Stimulated activated memory B cell treated with anti-CD40 and anti-IgM and Interleukin-4, amounts not matched to agents 10 μg/mL and 1 μg/mL and 100 μg/mL, for 72 hours (primary cell): ENCODE measurements around the gene UNC119B.

ENCODE experiments used
- ATAC-seq: fragments of 150-1000 bp; cut with Tn5 transposase; 2 replicates; pipeline ENCODE4 v1.10.0; 2021
- H3K27ac Mint-ChIP-seq: one replicate; pipeline ENCODE4 v1.8.0; 2022; ENCODE audit warnings: mild to moderate bottlenecking, mixed read lengths
- H3K27me3 Mint-ChIP-seq: one replicate; pipeline ENCODE4 v1.8.0; 2022; ENCODE audit warnings: mixed read lengths
- H3K36me3 Mint-ChIP-seq: one replicate; pipeline ENCODE4 v1.8.0; 2022; ENCODE audit warnings: mixed read lengths
- H3K4me1 Mint-ChIP-seq: one replicate; pipeline ENCODE4 v1.8.0; 2022; ENCODE audit warnings: mixed read lengths
- H3K4me3 Mint-ChIP-seq: one replicate; pipeline ENCODE4 v1.8.0; 2022; ENCODE audit warnings: mild to moderate bottlenecking, moderate library complexity, mixed read lengths
- H3K9me3 Mint-ChIP-seq: one replicate; pipeline ENCODE4 v1.8.0; 2022; ENCODE audit warnings: mixed read lengths

The UNC119B gene

GRCh38 chr12:120700886-120701285 is 9.4 kb upstream of the UNC119B start:
- Mint-ChIP-seq H3K4me3 (no peak overlapping the region), H3K27me3 (no peaks in the 10 kb centered on the region), H3K36me3 (peaks cover 62% of the 10 kb centered on the region), H3K9me3 (no peaks in the 10 kb centered on the region), H3K27ac (no peak overlapping the region), H3K4me1 (peaks cover 6% of the 10 kb centered on the region)
- ATAC-seq, result no peak

- Mint-ChIP-seq H3K36me3 (peaks cover 44% of the 10 kb centered on the region), H3K4me1 (peaks cover 6% of the 10 kb centered on the region), H3K27me3 (no peaks in the 10 kb centered on the region), H3K27ac (no peak overlapping the region), H3K9me3 (no peaks in the 10 kb centered on the region), H3K4me3 (no peak overlapping the region)
- ATAC-seq, result no peak
Measured at GRCh38 chr12:120702637-120703036, 7.6 kb upstream of the UNC119B start.

GRCh38 chr12:120703311-120703942 is 6.8 kb upstream of the UNC119B start:
- no peak overlapping the region for H3K4me3 Mint-ChIP-seq
- H3K4me1 Mint-ChIP-seq, result peaks cover 6% of the 10 kb centered on the region
- ATAC-seq, result no peak
- H3K36me3 Mint-ChIP-seq, result peaks cover 39% of the 10 kb centered on the region
- H3K9me3 Mint-ChIP-seq, result no peaks in the 10 kb centered on the region
- no peaks in the 10 kb centered on the region for H3K27me3 Mint-ChIP-seq
- no peak overlapping the region for H3K27ac Mint-ChIP-seq

- H3K4me3 Mint-ChIP-seq, result no peak overlapping the region
- H3K27ac Mint-ChIP-seq, result no peak overlapping the region
Measured at GRCh38 chr12:120705618-120706017, 4.6 kb upstream of the UNC119B start.

GRCh38 chr12:120706029-120706428 is 4.2 kb upstream of the UNC119B start:
- H3K36me3 Mint-ChIP-seq, result peaks cover 15% of the 10 kb centered on the region
- no peak overlapping the region for H3K4me3 Mint-ChIP-seq
- peaks cover 8% of the 10 kb centered on the region for H3K4me1 Mint-ChIP-seq
- H3K9me3 Mint-ChIP-seq, result no peaks in the 10 kb centered on the region
- H3K27ac Mint-ChIP-seq, result no peak overlapping the region
- ATAC-seq, result no peak
- H3K27me3 Mint-ChIP-seq, result no peaks in the 10 kb centered on the region

More at GRCh38 chr12:120705618-120706017, 4.6 kb upstream of the UNC119B start:
- ATAC-seq, result no peak
- Mint-ChIP-seq H3K36me3 (peaks cover 19% of the 10 kb centered on the region), H3K4me1 (peaks cover 6% of the 10 kb centered on the region), H3K27me3 (no peaks in the 10 kb centered on the region), H3K9me3 (no peaks in the 10 kb centered on the region)

GRCh38 chr12:120708651-120709050 is 1.6 kb upstream of the UNC119B start:
- H3K27me3 Mint-ChIP-seq, result no peaks in the 10 kb centered on the region
- no peaks in the 10 kb centered on the region for H3K9me3 Mint-ChIP-seq
- peaks cover 1% of the 10 kb centered on the region for H3K36me3 Mint-ChIP-seq
- no peak overlapping the region for H3K4me3 Mint-ChIP-seq
- ATAC-seq, result no peak
- H3K27ac Mint-ChIP-seq, result no peak overlapping the region
- peaks cover 22% of the 10 kb centered on the region for H3K4me1 Mint-ChIP-seq

- ATAC-seq, result peak; percentile 71
- H3K9me3 Mint-ChIP-seq, result no peaks in the 10 kb centered on the region
- H3K4me3 Mint-ChIP-seq, result peak overlapping the region; percentile 84
- peak overlapping the region; percentile 84 for H3K27ac Mint-ChIP-seq
- peaks cover 26% of the 10 kb centered on the region for H3K4me1 Mint-ChIP-seq
- H3K27me3 Mint-ChIP-seq, result no peaks in the 10 kb centered on the region
- H3K36me3 Mint-ChIP-seq, result peaks cover 6% of the 10 kb centered on the region
Measured at GRCh38 chr12:120710805-120711296, 593 bp downstream of the UNC119B start.

GRCh38 chr12:120711411-120711810 is 1.2 kb downstream of the UNC119B start:
- Mint-ChIP-seq H3K27me3 (no peaks in the 10 kb centered on the region), H3K9me3 (no peaks in the 10 kb centered on the region), H3K4me3 (peak overlapping the region; percentile 84), H3K27ac (peak overlapping the region; percentile 84), H3K4me1 (peaks cover 26% of the 10 kb centered on the region), H3K36me3 (peaks cover 11% of the 10 kb centered on the region)
- ATAC-seq, result no peak

- no peak for ATAC-seq
- H3K27me3 Mint-ChIP-seq, result no peaks in the 10 kb centered on the region
- peaks cover 20% of the 10 kb centered on the region for H3K36me3 Mint-ChIP-seq
- peaks cover 26% of the 10 kb centered on the region for H3K4me1 Mint-ChIP-seq
- no peaks in the 10 kb centered on the region for H3K9me3 Mint-ChIP-seq
- H3K4me3 Mint-ChIP-seq, result no peak overlapping the region
- no peak overlapping the region for H3K27ac Mint-ChIP-seq
Measured at GRCh38 chr12:120712610-120713009, 2.4 kb downstream of the UNC119B start.

GRCh38 chr12:120713861-120714482 is 3.7 kb downstream of the UNC119B start:
- Mint-ChIP-seq H3K27me3 (no peaks in the 10 kb centered on the region), H3K27ac (no peak overlapping the region), H3K4me1 (peaks cover 33% of the 10 kb centered on the region), H3K36me3 (peaks cover 30% of the 10 kb centered on the region), H3K4me3 (no peak overlapping the region), H3K9me3 (no peaks in the 10 kb centered on the region)
- ATAC-seq, result peak; percentile 66

- ATAC-seq, result no peak
- Mint-ChIP-seq H3K4me1 (peaks cover 31% of the 10 kb centered on the region), H3K36me3 (peaks cover 62% of the 10 kb centered on the region), H3K4me3 (no peak overlapping the region), H3K9me3 (no peaks in the 10 kb centered on the region), H3K27me3 (no peaks in the 10 kb centered on the region), H3K27ac (no peak overlapping the region)
Measured at GRCh38 chr12:120718055-120718454, 7.8 kb downstream of the UNC119B start.

GRCh38 chr12:120719072-120719471 is 8.8 kb downstream of the UNC119B start:
- Mint-ChIP-seq H3K27ac (no peak overlapping the region), H3K4me1 (peaks cover 25% of the 10 kb centered on the region), H3K4me3 (no peak overlapping the region), H3K27me3 (no peaks in the 10 kb centered on the region), H3K9me3 (no peaks in the 10 kb centered on the region), H3K36me3 (peaks cover 65% of the 10 kb centered on the region)
- ATAC-seq, result no peak

GRCh38 chr12:120719496-120720233 is 9.4 kb downstream of the UNC119B start:
- Mint-ChIP-seq H3K4me3 (no peak overlapping the region), H3K4me1 (peaks cover 28% of the 10 kb centered on the region), H3K27me3 (no peaks in the 10 kb centered on the region), H3K27ac (no peak overlapping the region), H3K9me3 (no peaks in the 10 kb centered on the region), H3K36me3 (peaks cover 71% of the 10 kb centered on the region)
- ATAC-seq, result no peak

GRCh38 chr12:120720234-120720986 is 10.2 kb downstream of the UNC119B start:
- Mint-ChIP-seq H3K4me1 (peaks cover 35% of the 10 kb centered on the region), H3K9me3 (no peaks in the 10 kb centered on the region), H3K27ac (no peak overlapping the region), H3K36me3 (peaks cover 73% of the 10 kb centered on the region), H3K27me3 (no peaks in the 10 kb centered on the region), H3K4me3 (no peak overlapping the region)
- no peak for ATAC-seq
